Measurements from ENCODE around the gene PAQR4.
A peak's percentile ranks its signal among the peaks of the same experiment; 100 is the strongest.

PAQR4 gene

DNA sequence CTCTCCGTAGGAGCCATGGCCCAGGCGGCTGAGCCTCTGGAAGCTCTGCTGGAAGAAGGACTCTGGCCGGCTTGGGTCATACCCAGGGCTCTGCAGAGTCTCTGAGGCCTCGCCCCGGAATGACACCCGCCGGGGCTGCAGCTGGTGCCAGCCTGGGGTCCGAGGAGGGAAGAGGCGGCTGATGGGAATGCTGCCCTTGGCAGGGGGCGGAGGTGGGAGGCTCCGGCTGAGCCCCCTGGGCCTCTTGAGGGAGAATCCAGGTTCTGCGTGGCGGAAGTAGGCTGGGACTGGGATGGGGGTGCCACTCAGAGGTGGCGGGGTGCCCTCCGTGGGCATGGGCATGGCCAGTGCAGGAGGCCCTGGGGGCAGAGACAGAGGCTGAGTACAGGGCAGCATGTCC, 7.5 kb downstream of the PAQR4 start:
- peaks cover 3% of the 10 kb centered on the region; the same call in 1 of the 2 replicates for H3K79me2 ChIP-seq (ENCODE audit: insufficient read depth, low read length)

GRCh38 chr16:2977440-2977839, 8.3 kb downstream of the PAQR4 start:
- Histone ChIP-seq H3K36me3 (ENCODE audit: insufficient read depth, low read length) (peaks cover 59% of the 10 kb centered on the region), H3K4me2 (ENCODE audit: low read length) (peak overlapping the region; percentile 40), H3K4me1 (ENCODE audit: insufficient read depth, low read length, severe bottlenecking) (peaks cover 53% of the 10 kb centered on the region), H3K27ac (ENCODE audit: low read depth, low read length, poor library complexity, severe bottlenecking) (no peak overlapping the region), H3K79me2 (ENCODE audit: insufficient read depth, low read length) (peaks cover 3% of the 10 kb centered on the region; the same call in 1 of the 2 replicates), H4K20me1 (ENCODE audit: insufficient read depth, low read length) (no peaks in the 10 kb centered on the region), H3K9ac (ENCODE audit: low read length) (no peak overlapping the region; the same call in 1 of the 2 replicates), H2AFZ (ENCODE audit: low read length) (no peak overlapping the region), H3K9me2 (ENCODE audit: low read depth, low read length) (no peaks in the 10 kb centered on the region), H3K4me3 (ENCODE audit: low read depth, low read length, poor library complexity, severe bottlenecking) (no peak overlapping the region), H3K27me3 (ENCODE audit: insufficient read depth, low read length) (no peaks in the 10 kb centered on the region), H3K9me3 (ENCODE audit: low read length) (no peaks in the 10 kb centered on the region), H3F3A (ENCODE audit: insufficient read depth, low read length) (no peaks in the 10 kb centered on the region)
- no peak for TF ChIP-seq EZH2 (IDR thresholded peaks at IDR 0.05; ENCODE audit: borderline replicate concordance, low read length)
- TF ChIP-seq, protein P1, sequence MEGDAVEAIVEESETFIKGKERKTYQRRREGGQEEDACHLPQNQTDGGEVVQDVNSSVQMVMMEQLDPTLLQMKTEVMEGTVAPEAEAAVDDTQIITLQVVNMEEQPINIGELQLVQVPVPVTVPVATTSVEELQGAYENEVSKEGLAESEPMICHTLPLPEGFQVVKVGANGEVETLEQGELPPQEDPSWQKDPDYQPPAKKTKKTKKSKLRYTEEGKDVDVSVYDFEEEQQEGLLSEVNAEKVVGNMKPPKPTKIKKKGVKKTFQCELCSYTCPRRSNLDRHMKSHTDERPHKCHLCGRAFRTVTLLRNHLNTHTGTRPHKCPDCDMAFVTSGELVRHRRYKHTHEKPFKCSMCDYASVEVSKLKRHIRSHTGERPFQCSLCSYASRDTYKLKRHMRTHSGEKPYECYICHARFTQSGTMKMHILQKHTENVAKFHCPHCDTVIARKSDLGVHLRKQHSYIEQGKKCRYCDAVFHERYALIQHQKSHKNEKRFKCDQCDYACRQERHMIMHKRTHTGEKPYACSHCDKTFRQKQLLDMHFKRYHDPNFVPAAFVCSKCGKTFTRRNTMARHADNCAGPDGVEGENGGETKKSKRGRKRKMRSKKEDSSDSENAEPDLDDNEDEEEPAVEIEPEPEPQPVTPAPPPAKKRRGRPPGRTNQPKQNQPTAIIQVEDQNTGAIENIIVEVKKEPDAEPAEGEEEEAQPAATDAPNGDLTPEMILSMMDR (IDR thresholded peaks at IDR 0.05; ENCODE audit: low read length) = no peak

More for the DNA sequence above, 7.5 kb downstream of the PAQR4 start:
- H3K27ac ChIP-seq (ENCODE audit: low read depth, low read length, poor library complexity, severe bottlenecking) = no peak overlapping the region
- H3K9me2 ChIP-seq (ENCODE audit: low read depth, low read length) = no peaks in the 10 kb centered on the region
- H2AFZ ChIP-seq (ENCODE audit: low read length) = no peak overlapping the region
- no peak overlapping the region for H3K9ac ChIP-seq (ENCODE audit: low read length)
- no peaks in the 10 kb centered on the region for H4K20me1 ChIP-seq (ENCODE audit: insufficient read depth, low read length)
- H3K4me2 ChIP-seq (ENCODE audit: low read length) = no peak overlapping the region
- TF ChIP-seq EZH2 (IDR thresholded peaks at IDR 0.05; ENCODE audit: borderline replicate concordance, low read length) = no peak
- TF ChIP-seq, protein P1 (IDR thresholded peaks at IDR 0.05; ENCODE audit: low read length) = no peak
- H3K4me3 ChIP-seq (ENCODE audit: low read depth, low read length, poor library complexity, severe bottlenecking) = no peak overlapping the region
- H3K4me1 ChIP-seq (ENCODE audit: insufficient read depth, low read length, severe bottlenecking) = peaks cover 60% of the 10 kb centered on the region
- H3K36me3 ChIP-seq (ENCODE audit: insufficient read depth, low read length) = peaks cover 67% of the 10 kb centered on the region
- no peaks in the 10 kb centered on the region for H3K27me3 ChIP-seq (ENCODE audit: insufficient read depth, low read length)
- H3F3A ChIP-seq (ENCODE audit: insufficient read depth, low read length) = no peaks in the 10 kb centered on the region
- no peaks in the 10 kb centered on the region for H3K9me3 ChIP-seq (ENCODE audit: low read length)

- peak overlapping the region; percentile 91 for H3K9ac ChIP-seq (ENCODE audit: low read length)
- no peaks in the 10 kb centered on the region for H3K9me3 ChIP-seq (ENCODE audit: low read length)
- H3K9me2 ChIP-seq (ENCODE audit: low read depth, low read length) = no peaks in the 10 kb centered on the region
- H3K4me3 ChIP-seq (ENCODE audit: low read depth, low read length, poor library complexity, severe bottlenecking) = peak overlapping the region; percentile 96
- H3K4me2 ChIP-seq (ENCODE audit: low read length) = peak overlapping the region; percentile 85
- peaks cover 57% of the 10 kb centered on the region for H3K4me1 ChIP-seq (ENCODE audit: insufficient read depth, low read length, severe bottlenecking)
- H3K36me3 ChIP-seq (ENCODE audit: insufficient read depth, low read length) = peaks cover 36% of the 10 kb centered on the region
- H3F3A ChIP-seq (ENCODE audit: insufficient read depth, low read length) = no peaks in the 10 kb centered on the region
- no peaks in the 10 kb centered on the region for H4K20me1 ChIP-seq (ENCODE audit: insufficient read depth, low read length)
- peak overlapping the region; percentile 61 for H3K27ac ChIP-seq (ENCODE audit: low read depth, low read length, poor library complexity, severe bottlenecking)
- no peak overlapping the region for H2AFZ ChIP-seq (ENCODE audit: low read length)
- H3K27me3 ChIP-seq (ENCODE audit: insufficient read depth, low read length) = no peaks in the 10 kb centered on the region
- peaks cover 3% of the 10 kb centered on the region; the same call in 1 of the 2 replicates for H3K79me2 ChIP-seq (ENCODE audit: insufficient read depth, low read length)
- TF ChIP-seq EZH2 (IDR thresholded peaks at IDR 0.05; ENCODE audit: borderline replicate concordance, low read length) = no peak
- TF ChIP-seq, protein P1 (IDR thresholded peaks at IDR 0.05; ENCODE audit: low read length) = no peak
These were observed 10.6 kb downstream of the PAQR4 start for GRCh38 chr16:2979669-2980226.

Data from OCI-LY1 (cell line).